ENCODE results near the gene LIN37. TPM values are rescaled to one million over a fixed set of nuclear protein-coding genes. Genes with fewer than 3 reads are reported as not detected.
A peak's percentile ranks its signal among the peaks of the same experiment; 100 is the strongest.

Gene LIN37
- total and polyA plus RNA-seq, 9 of the 15 experiments (the other 6 are each of a cell fraction or from before 2014, with no cell fraction given): 1.2 to 12.5 (median 8.6) TPM

GRCh38 chr19:35704218-35704617 is 44.2 kb upstream of the LIN37 start, which contains the start of gene ZBTB32 (continued):
- no peak for TF ChIP-seq SRSF9 (IDR thresholded peaks at IDR 0.05; ENCODE audit: borderline replicate concordance, low read depth, low read length)
- TF ChIP-seq ZNF644 (tag; IDR thresholded peaks at IDR 0.05; ENCODE audit: low read depth): no peak
- peak; percentile 65 for TF ChIP-seq NR2C2 (CRISPR knock-in tag; IDR thresholded peaks at IDR 0.05)
- no peak for TF ChIP-seq NR2C2 (tag; IDR thresholded peaks at IDR 0.05)
- no peak for TF ChIP-seq KLF16 (IDR thresholded peaks at IDR 0.05)
- no peak for TF ChIP-seq ZBTB34 (CRISPR knock-in tag; IDR thresholded peaks at IDR 0.05)
- TF ChIP-seq, protein P1, sequence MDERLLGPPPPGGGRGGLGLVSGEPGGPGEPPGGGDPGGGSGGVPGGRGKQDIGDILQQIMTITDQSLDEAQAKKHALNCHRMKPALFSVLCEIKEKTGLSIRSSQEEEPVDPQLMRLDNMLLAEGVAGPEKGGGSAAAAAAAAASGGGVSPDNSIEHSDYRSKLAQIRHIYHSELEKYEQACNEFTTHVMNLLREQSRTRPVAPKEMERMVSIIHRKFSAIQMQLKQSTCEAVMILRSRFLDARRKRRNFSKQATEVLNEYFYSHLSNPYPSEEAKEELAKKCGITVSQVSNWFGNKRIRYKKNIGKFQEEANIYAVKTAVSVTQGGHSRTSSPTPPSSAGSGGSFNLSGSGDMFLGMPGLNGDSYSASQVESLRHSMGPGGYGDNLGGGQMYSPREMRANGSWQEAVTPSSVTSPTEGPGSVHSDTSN (CRISPR knock-in tag; IDR thresholded peaks at IDR 0.05; ENCODE audit: low read depth): no peak
- TF ChIP-seq, protein P1 (tag; conservative IDR thresholded peaks at IDR 0.05; ENCODE audit: low read depth): no peak
- TF ChIP-seq SMC3 (conservative IDR thresholded peaks at IDR 0.05; ENCODE audit: insufficient read depth, low read depth, low read length): no peak
- TF ChIP-seq L3MBTL2 (IDR thresholded peaks at IDR 0.05): peak; percentile 99
- TF ChIP-seq CBX3 (IDR thresholded peaks at IDR 0.05; ENCODE audit: borderline replicate concordance in 1 of 2, low read length in 2 of 2): peak in 1 of 2 experiments; percentile 94; a peak in 2 of 3 replicates
- TF ChIP-seq TRIM28 (IDR thresholded peaks at IDR 0.05): no peak
- TF ChIP-seq SOX6 (IDR thresholded peaks at IDR 0.05): no peak
- no peak for TF ChIP-seq ARID1B (IDR thresholded peaks at IDR 0.05)
- TF ChIP-seq DACH1 (IDR thresholded peaks at IDR 0.05; ENCODE audit: partially characterized antibody): peak; percentile 75
- TF ChIP-seq DPF2 (IDR thresholded peaks at IDR 0.05): no peak
- peak; percentile 80 for TF ChIP-seq MIER1 (IDR thresholded peaks at IDR 0.05; ENCODE audit: low read depth)
- no peak for TF ChIP-seq CBFA2T2 (conservative IDR thresholded peaks at IDR 0.05)
- TF ChIP-seq JUN (IDR thresholded peaks at IDR 0.05; ENCODE audit: borderline replicate concordance, low read depth, low read length): no peak
- TF ChIP-seq JUN (CRISPR knock-in tag; IDR thresholded peaks at IDR 0.05; ENCODE audit: borderline replicate concordance): no peak
- no peak for TF ChIP-seq HOXB6 (CRISPR knock-in tag; IDR thresholded peaks at IDR 0.05; ENCODE audit: borderline replicate concordance)
- no peak for TF ChIP-seq SRSF1 (IDR thresholded peaks at IDR 0.05; ENCODE audit: low read depth, low read length)
- TF ChIP-seq ZNF507 (tag; conservative IDR thresholded peaks at IDR 0.05): no peak
- no peak for TF ChIP-seq FIP1L1 (IDR thresholded peaks at IDR 0.05; ENCODE audit: low read depth, low read length, poor library complexity, severe bottlenecking)
- no peak for TF ChIP-seq ZNF124 (CRISPR knock-in tag; IDR thresholded peaks at IDR 0.05)
- no peak for TF ChIP-seq PML (IDR thresholded peaks at IDR 0.05; ENCODE audit: low read length)
- TF ChIP-seq, protein P2, sequence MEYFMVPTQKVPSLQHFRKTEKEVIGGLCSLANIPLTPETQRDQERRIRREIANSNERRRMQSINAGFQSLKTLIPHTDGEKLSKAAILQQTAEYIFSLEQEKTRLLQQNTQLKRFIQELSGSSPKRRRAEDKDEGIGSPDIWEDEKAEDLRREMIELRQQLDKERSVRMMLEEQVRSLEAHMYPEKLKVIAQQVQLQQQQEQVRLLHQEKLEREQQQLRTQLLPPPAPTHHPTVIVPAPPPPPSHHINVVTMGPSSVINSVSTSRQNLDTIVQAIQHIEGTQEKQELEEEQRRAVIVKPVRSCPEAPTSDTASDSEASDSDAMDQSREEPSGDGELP (CRISPR knock-in tag; IDR thresholded peaks at IDR 0.05; ENCODE audit: borderline replicate concordance): peak; percentile 99
- TF ChIP-seq RB1 (IDR thresholded peaks at IDR 0.05; ENCODE audit: low read depth): peak; percentile 85
- TF ChIP-seq SRSF3 (IDR thresholded peaks at IDR 0.05; ENCODE audit: insufficient read depth, low read length): no peak
- no peak for TF ChIP-seq ZNF24 (IDR thresholded peaks at IDR 0.05)

Data from K562 (cell line).